ENCODE measurements around the gene ADCY5.
A peak's percentile ranks its signal among the peaks of the same experiment; 100 is the strongest.

Gene ADCY5

GRCh38 chr3:123320221-123320620, 128.7 kb downstream of the ADCY5 start:
- no peak for DNase-seq

DNA sequence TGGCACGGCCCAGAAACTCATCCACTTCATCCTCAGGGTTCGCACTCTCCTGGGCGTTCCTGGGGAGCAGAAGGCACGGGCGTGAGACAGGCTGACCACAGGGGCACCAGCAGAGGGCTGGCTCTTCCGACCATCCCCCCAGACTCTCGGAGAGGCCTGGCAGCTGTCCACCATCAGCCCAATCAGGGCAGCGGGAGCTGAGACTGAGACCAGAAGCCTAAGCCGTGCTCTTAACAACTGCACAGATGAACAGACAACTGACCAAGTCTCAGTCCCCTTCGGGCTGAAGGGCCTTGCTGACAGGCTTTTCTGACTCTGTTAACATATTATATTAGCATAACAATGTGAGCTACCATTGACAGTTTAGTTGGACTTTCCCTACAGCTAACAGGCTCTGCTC, 129.1 kb downstream of the ADCY5 start:
- no peak for DNase-seq

- DNase-seq: no peak
Observed at GRCh38 chr3:123318374-123318773, 130.5 kb downstream of the ADCY5 start.

DNA sequence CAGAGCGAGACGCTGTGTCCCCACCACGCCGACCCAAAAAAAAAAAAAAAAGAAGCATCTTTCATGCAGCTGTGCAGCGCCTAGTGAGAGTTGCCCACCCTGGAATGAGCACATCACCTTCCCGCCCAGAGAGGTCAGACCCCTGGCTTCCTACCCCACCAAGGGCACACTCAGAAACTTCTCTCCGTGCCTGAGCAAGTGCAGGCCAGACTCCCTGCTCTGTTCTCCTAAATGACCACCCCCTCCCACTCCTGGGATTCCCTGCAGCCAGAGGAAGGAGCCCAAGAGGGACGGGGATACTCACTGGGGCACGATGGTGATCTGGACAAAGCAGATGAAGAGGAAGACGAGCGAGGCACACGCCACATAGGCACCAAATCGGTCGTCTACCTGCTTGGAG, 131.2 kb downstream of the ADCY5 start:
- DNase-seq: no peak

GRCh38 chr3:123315271-123315595, 133.7 kb downstream of the ADCY5 start:
- no peak for DNase-seq

GRCh38 chr3:123314359-123315270, 134.3 kb downstream of the ADCY5 start:
- DNase-seq: no peak

- no peak for DNase-seq
Observed at GRCh38 chr3:123313889-123314288, 135.0 kb downstream of the ADCY5 start.

DNA sequence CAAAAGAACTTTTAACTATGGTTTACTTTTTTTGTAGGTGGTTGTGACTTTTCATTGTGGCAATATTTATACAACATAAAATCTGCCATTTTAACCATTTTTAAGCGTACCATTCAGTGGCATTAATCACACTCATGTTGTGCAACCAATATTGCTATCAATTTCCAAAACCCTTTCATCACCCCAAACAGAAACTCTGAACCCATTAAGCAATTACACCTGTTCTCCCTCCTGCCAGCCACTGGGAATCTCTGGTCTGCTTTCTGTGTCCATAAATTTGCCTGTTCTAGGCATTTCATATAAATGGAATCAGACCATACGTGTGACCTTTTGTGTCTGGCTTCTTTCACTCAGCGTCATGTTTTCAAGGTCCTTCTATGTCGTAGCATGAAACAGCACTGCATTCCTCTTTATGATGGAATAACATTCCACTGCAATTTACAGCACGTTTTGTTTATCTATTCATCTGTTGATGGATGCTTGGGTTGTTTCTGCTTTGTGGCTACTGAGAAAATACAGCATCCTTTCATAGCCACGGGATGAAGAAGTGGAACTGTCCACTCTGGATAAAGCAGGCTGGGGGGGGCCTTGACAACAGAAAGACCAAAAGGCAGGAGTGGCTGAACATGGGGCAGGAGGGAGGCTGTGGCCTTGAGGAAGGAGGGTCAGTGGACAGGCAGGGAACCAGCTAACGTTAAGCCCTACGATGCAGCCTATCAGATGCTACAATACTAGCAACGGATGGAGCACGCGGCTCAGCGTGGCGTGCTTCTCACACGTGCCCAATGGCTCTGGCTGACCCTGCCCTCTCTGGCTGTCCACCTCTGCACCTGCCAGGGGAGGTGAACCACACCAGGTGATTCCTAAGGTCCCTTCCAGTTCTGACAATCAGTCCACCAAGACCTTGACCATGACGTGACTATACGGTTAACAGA, 136.3 kb downstream of the ADCY5 start:
- DNase-seq: no peak

GRCh38 chr3:123311201-123311600, 137.7 kb downstream of the ADCY5 start:
- DNase-seq: no peak

DNA sequence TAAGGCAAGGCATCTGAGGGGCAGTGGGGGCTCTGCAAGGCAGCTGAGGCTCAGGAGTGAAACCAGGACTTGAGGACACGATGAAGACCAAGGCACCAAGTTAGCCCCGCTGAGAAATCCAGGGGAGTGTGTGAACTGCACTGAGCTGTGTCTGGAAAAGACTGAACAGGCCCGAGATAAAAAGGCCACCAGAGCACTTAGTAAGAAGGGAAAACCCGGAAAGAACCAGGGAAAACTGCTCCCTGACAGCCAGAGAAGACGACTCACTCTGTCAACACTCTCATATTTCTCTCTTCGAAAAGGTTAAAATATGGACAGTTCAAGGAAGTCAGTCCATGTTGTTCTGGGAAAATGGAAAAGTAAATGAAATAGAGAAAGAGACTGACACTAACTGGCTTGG, 138.1 kb downstream of the ADCY5 start:
- peak; percentile 6 for DNase-seq

DNA sequence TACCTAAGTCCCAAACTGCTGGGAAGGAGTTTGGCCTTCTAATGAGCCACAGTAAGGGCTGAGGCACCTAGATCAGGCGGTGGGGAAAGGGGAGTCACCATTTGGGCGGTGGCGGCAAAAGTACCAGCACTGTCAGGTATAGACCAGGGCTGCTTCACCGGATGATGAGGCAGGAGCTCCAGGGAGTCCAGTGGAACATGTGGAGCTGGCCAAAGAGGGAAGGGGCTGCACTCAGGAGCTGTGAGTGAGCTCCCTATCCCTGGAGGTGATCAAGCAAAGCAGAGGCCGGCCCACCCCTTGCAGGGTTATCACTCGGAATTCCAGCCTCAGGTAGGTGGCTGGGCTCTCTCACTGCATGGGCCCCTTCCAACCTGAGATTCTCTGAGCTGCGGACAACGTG, 138.7 kb downstream of the ADCY5 start:
- no peak for DNase-seq

DNA sequence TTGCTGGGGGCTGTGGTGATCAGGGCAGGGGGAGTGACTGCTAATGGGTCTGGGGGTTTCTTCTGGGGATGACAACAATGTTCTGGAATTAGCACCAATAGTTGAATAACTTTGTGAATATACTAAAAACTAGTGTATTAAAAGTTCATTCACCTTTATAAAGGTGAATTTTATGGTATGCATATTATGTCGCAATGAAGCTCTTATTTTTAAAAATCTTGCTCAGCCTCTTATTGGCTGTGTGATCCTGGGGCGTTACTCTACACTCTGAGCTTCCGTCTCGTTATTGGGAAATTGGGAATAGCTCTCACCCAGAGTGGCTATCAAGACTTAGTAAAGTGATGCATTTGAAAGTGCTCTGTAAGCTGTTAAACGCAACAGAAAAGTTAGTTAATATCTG, 141.8 kb downstream of the ADCY5 start:
- DNase-seq: no peak

DNA sequence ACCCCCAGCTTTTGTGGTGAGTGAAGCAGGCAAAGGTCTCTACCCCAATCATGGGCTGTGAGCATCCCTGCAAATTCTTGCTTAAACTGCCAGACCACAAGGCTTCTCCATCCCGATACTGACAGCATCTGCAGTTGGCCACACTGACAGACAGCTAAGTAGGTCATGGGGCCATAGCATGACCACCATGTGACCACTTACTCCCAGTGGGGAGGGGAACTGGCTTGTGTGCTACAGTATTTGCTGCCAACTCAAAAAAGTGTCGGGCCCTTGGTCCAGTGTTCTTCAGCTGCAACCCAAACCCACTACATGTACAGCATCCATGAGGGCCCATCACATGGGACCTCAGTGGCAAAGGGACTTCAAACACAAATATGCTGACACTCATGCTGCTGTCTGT, 143.7 kb downstream of the ADCY5 start:
- DNase-seq: no peak

DNA sequence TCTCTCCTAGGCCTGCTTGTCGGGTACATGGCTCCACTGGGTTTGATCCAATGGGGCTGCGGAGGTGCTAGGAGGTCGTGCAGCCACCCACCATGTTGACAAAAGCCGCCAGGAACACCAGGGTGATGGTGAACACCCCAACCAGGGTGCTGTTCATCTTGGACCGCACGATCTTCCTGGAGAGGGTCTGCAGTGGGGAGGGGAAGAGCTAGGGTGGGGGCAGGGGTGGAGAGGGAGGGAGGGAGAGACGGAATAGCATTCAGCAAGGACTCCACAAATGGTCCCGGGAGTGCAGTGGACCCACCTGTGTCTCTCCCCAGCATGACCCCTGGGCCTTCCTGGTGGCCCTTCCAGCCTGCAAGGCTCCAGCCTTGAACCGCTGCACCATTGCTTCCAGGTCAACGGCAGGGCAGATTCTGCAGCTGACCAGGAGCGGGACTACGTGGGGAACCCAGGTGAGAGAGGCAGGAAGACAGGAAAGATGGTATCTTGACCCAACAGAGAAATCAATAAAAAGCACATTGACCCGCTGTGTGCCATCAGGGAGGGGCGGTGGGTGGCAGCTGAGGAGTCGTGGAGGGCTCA, 144.8 kb downstream of the ADCY5 start:
- no peak for DNase-seq

- no peak for DNase-seq
Observed at GRCh38 chr3:123302961-123303360, 145.9 kb downstream of the ADCY5 start.

GRCh38 chr3:123301331-123302184, 147.3 kb downstream of the ADCY5 start:
- DNase-seq: no peak

- DNase-seq: no peak
Observed at GRCh38 chr3:123300583-123300982, 148.3 kb downstream of the ADCY5 start.

- DNase-seq: no peak
Observed at GRCh38 chr3:123300056-123300455, 148.8 kb downstream of the ADCY5 start.

DNA sequence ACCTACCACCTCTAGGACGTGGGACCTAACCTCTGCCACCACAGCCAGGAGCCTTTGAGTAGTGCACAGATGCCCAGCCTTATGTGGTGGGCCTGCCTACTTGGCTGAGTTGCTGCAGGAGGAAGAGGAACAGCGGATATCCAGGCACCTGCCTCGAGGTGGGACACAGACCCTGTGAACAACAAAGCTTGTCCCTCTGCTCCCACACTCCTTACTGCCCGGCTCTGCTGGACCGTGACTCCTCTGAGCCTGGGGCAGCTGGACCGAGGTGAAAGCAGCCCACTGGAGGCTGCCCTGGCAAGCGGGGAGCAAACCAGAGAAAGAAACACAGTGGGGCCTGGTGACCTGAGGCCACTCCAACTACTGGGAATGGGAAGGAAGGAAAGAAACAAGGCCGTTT, 149.3 kb downstream of the ADCY5 start:
- no peak for DNase-seq

DNA sequence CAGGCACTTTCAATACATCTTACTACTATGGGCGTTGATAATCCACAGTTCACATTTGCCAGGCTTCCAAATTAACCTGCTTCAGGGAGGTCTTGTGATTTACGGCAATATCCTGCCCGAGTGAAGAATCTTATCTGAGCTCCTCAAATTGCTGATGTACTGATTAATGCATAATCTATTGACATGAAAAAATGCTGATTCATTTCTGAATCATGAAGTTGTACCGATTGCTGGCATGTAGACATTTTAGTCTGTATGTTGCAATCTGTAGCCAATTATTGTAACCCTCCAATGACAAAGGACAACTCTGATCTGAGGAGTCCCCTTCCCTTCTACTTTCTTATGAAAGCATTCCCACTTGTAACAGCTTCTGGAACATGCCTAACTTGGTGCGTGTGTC, 150.0 kb downstream of the ADCY5 start:
- DNase-seq: peak; percentile 28

- no peak for DNase-seq
Observed at GRCh38 chr3:123297627-123297899, 151.3 kb downstream of the ADCY5 start.

DNA sequence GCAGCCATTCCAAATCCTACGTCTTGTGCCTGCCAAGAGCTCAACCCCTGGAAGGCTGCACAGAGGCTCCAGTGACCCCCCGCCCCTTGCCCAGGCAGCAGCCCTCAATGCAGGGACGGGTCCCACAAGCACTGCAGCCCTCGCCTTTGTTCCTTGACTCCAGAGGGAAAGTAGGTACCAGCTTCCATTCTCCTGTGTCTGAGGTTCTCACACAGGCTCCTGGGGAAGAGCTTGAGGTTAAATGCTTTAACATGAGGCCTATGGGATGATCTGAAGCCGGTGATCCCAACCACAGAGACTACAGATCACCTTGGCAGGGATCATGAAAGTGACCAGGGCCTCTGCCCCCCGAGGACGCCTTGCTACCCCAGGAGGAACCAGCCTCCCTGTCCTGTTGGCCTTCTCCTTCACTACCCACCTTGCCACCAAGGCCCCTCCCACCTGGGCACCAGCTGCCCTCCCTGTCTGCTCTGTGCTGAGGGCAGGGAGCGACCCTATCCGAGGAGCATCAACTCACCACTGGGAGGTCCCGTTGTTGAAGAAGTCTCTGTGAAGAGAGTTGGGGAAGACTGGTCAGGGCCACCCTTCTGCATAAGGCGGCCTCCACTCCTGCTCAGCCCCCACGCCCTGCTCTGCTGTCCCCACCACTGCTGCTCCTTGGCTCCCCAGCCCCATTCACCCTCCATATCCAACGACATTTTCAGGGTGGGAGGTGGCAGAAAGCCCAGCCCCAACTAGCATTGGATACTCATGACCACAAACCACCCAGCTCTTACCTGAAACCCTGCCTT, 151.9 kb downstream of the ADCY5 start:
- no peak for DNase-seq
